ENCODE results near the gene FYB2.

FYB2 gene

DNA sequence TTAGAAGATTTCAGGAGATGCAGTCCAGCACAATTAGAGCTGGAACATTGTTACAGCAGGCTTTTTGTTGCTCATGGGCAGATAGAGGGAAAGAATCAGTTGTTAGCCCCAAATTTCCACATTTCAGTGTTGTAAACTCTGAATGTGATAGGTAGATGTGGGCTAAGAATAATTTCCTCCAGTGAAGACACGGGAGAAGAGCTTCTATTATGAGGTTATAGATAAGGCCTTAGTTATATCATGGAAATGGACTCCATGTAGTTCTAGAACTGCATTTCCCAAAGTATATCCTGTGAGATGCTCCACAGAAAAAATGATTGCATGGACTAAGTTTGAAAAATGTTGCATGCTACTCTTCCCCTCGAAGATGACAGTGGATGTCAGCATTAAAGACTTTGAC is 109.2 kb downstream of the FYB2 start:
- no peak for DNase-seq (ENCODE audit: low spot score)

DNA sequence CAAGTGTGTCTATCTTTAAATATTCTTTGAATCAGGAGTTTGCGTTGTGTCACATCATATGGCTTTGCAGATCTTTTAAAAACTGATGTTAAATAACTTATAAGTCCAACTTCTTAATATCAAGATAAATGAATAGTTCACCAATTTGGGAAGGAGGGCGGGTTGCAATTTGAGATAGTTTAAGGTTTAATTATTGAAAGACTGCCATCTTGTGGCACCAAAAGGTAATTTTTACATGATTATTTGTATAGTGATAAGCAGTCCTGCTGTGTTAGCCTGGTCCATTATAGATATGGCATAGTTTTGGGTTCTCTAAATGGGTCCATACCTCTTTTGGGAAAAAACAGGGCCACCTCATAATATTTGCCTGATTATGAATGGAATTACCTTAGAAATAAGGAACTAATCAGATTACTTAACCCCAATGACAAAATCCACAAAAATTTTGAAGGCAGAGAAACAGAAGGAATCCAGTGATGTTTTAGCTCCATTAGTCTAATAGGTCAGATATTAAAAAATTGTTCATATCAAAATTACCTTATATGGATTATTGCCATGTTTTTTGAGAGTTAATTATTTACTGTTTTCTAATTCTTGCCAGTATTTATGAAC is 109.8 kb downstream of the FYB2 start:
- no peak for DNase-seq (ENCODE audit: low spot score)

DNA sequence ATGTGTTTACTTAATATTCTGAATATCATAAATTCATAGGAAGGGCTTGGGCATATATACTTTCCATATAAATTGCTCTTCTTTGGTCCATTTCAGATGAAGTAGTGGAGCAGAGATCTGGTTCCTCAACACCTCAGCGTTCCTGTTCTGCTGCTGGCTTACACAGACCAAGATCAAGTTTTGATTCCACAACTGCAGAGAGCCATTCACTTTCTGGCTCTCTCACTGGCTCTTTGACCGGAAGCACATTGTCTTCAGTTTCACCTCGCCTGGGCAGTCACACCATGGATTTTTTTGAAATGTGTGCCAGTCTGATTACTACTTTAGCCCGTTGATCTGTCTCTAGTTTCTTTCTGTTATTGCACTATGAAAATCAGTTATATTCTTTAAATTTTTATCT is 111.8 kb downstream of the FYB2 start:
- no peak for DNase-seq (ENCODE audit: low spot score)

DNA sequence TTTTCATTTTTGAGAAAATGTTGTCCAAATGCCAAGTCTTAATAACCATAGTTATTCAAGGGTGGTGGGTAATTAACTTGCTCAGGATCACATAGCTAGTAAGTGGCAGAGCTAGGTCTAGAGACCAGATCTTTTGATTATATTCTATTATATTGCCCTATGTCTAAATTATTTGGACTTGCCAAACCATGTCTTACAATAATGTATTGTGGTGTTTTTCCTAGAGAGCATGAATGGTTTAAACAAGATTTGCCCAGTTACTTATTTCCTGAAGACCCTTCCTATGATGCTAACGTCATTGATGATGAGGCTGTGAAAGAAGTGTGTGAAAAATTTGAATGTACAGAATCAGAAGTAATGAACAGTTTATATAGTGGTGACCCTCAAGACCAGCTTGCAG is 115.5 kb downstream of the FYB2 start:
- no peak for DNase-seq (ENCODE audit: low spot score)

DNA sequence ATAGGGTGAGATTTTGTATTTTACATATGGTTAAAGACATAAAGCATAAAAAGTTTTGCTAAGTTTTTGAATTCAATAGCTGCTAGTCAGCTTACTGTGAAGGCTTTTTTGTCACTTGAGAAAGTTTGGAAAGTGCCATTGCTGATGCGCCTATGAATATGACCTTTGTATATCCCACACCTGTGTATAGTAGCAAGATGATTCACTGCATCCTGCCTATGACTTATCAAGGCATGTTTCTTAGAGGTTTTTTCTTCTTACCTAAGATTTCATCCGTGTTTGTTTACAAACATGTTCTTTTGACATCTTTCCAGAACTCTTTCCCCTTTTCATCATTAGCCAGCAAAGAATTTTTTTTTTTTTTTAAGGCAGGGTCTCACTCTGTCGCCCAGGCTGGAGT is 122.5 kb downstream of the FYB2 start:
- DNase-seq (ENCODE audit: low spot score), result no peak

DNA sequence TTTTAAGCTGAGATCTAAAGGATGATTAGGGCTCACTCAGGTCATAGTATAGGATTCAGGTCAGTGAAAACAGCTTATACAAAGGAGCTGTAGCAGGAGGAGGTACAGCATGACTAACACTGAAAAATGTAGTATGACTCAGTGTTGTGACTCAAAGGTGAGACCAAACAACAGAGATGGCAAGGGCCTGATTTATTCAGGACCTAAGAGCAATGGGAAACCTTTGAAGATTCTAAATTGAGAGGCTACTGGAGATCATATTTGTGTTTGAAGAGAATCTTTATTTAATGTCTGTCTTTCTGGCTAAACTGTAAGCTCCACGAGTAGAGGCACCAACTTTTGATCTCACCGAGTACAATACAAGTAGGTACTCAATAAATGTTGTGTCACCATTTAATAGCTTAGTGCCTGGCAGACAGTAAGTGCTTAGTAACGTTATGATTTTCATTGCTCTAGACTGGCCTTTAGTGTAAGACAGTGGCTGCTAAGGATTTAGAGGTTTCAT is 130.6 kb downstream of the FYB2 start:
- no peak for DNase-seq (ENCODE audit: low spot score)

DNA sequence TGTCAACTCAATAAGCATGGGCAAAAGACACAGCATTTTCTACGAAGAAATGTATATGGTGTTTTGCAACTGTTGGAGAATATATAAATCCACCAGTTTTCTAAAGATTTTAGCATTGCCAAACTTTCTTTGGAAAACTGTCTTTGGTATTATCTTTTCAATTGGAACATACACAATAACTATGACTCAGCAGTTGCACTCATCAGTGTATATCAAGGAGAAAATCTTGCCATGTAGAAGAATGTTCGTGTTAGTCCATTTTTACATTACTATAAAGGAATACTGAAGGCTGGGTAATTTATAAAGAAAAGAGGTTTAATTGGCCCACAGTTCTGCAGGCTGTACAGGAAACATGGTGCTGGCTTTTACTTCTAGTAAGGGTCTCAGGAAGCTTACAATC is 133.0 kb downstream of the FYB2 start:
- DNase-seq (ENCODE audit: low spot score), result no peak

DNA sequence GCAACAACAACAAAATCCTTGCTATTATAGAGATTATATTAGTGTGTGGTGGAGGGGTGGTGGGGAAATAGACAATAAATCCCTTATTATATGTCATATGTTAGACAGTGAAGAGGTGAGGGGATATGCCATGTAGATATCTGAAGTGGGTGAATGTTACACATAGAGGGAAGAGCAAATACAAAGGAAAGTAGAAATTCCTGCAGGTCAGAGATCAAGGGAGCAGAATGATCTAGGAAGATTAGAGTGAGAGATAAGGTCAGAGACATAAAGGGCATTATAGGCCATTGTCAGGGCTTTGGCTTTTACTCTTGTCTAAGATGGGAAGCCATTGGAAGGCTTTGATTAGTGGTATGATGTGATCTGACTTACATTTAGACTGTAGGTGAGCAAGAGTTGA is 135.6 kb downstream of the FYB2 start:
- no peak for DNase-seq (ENCODE audit: low spot score)

DNA sequence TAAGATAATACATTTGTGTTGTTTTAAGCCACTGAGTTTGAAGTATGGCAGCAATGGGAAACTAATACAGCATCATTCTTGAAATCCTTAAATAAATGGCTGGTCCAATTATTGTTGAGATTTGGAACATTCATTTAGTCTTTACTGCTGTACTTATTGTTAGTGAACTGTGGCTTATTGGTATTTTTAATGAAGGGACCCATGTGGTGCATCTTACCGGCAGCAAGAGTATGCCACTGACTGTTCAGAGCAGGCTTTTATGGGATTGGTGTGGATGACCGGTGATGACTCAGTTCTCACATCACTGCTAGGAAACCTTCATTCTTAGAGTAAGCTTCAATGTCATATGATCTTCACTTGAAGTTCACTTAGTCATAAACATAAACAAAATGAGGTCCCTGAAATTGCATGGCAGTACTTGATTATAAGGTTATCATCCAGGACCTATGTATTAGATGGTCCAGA is 142.6 kb downstream of the FYB2 start:
- DNase-seq (ENCODE audit: low spot score), result no peak

DNA sequence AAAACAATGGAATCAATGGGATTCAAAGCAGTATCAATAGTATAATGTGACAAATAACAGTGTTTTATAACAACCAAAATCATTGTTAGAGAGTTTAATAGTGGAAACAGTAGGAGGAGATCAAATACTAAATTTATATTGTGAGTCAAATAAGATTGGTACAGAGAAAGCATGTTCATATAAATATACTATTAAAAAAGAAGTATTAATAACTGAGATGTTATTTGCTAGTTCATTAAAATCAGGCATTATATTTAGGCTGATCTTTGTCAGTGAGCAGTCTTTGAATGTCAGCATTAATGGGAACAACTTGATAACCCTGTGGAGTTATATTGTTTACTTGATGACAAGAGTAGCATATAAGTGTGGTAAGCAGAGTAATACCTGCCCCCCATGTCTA is 143.4 kb downstream of the FYB2 start:
- no peak for DNase-seq (ENCODE audit: low spot score)

DNA sequence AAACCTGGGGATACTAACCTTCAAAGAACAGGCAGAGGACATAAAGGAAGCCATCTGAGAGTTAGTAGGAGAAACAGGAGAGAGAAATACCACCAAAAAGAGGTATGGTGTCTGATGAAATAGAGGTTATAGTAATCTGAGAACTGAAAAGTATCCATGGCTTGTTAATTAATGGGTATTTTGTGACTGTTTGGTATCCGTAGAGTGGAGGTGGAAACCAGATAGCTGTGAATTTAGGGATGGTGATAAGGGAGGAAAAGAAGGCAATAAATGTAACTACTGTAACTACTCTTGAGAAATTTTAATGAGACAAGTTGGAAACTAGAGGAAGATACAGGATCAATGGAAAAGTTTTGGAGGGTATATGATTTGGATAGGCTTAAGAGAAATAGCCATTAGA is 146.6 kb downstream of the FYB2 start:
- no peak for DNase-seq (ENCODE audit: low spot score)

DNA sequence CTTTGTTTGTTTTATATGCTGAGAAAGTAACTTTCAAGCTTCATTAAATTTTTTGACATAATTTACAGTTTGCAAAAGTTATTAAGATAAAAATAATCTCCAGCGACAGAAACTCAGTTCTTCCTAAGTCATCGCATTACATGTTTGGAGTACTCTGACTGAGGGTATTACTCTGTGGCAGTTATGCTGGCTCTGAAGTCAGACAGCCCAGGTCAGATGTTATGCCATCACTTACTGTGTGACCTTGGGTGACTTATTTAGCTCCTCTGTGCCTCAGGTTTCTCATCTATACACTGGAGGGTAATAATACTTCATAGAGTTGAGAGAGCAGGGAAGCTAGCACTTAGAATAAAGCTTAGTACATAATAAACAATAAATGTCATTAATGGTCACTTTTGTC is 147.7 kb downstream of the FYB2 start:
- DNase-seq (ENCODE audit: low spot score), result no peak

DNA sequence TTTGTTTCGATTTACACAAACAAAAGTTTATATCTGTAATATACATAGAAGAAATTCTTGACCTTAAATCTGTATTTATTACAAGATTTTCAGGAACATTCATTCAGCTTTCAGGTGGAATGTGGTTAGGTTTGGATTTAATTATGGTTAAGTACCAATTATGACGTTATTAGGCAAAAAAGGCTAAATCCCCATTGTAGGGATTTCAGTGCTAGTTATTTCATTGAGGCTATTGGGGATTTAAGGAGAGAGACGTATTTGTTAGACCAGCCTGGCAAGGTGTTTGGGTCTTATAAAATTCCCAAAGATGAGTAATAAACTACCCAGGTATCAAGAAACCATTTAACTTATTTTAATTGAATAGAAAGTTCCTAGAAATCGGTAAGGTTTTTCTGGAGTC is 148.1 kb downstream of the FYB2 start:
- no peak for DNase-seq (ENCODE audit: low spot score)

DNA sequence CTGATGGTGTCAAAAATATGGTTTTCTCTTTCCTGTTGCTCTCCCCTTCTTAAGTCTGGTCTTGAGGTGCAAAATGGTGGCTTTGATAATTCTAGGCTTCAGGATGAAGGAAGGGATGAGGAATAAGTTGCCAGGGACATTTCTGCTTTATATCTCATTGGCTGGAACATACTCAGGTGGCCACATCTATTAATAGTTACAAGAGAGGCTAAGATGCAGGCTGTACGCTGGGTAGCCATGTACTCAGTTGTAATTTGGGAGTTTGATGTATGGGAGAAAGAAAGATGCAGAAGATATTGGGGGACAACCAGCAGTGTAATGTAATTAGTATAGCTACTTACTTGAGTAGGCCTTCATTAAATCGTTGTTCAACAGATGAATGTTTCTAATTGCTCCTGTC is 148.9 kb downstream of the FYB2 start:
- DNase-seq (ENCODE audit: low spot score), result no peak
